NOMO-1 treated with dmso at 0.1 percent for 144 hours (cell line): ENCODE results near the gene CPNE2.
"Not testable (repeated sequence)": the region's sequence is repeated elsewhere in the genome, so short reads cannot be mapped to it uniquely, and the experiment has no call there.

Experiments
- DNase-seq: peaks from one replicate; lab custom pipeline; 2025; ENCODE audit not compliant: unreplicated experiment; lab: John Stamatoyannopoulos, UW

The CPNE2 gene

GRCh38 chr16:57091975-57092785 is at the start of gene CPNE2:
CPNE2 (plus strand) TSS chr16:57092583; CDS start chr16:57110743, 18,160 bp downstream.
- peak; percentile 20 for DNase-seq

GRCh38 chr16:57043248-57043647 is 49.1 kb upstream of the CPNE2 start:
- no peak for DNase-seq

- no peak for DNase-seq
Observed at GRCh38 chr16:57044931-57045693, 47.3 kb upstream of the CPNE2 start.

GRCh38 chr16:57045694-57046381 is 46.5 kb upstream of the CPNE2 start:
- no peak for DNase-seq

GRCh38 chr16:57048095-57048494 is 44.3 kb upstream of the CPNE2 start:
- no peak for DNase-seq

- no peak for DNase-seq
Observed at GRCh38 chr16:57049678-57050077, 42.7 kb upstream of the CPNE2 start.

GRCh38 chr16:57051696-57052228 is 40.6 kb upstream of the CPNE2 start:
- DNase-seq, result no peak

GRCh38 chr16:57053206-57053605 is 39.2 kb upstream of the CPNE2 start:
- DNase-seq, result no peak

- no peak for DNase-seq
Observed at GRCh38 chr16:57054338-57054737, 38.0 kb upstream of the CPNE2 start.

GRCh38 chr16:57054771-57055170 is 37.6 kb upstream of the CPNE2 start:
- no peak for DNase-seq

GRCh38 chr16:57055671-57056070 is 36.7 kb upstream of the CPNE2 start:
- DNase-seq, result no peak

- no peak for DNase-seq
Observed at GRCh38 chr16:57058291-57058861, 34.0 kb upstream of the CPNE2 start.

- DNase-seq, result no peak
Observed at GRCh38 chr16:57060323-57061083, 31.9 kb upstream of the CPNE2 start.

GRCh38 chr16:57061084-57061905 is 31.1 kb upstream of the CPNE2 start:
- no peak for DNase-seq

GRCh38 chr16:57062329-57062728 is 30.1 kb upstream of the CPNE2 start:
- DNase-seq, result no peak

GRCh38 chr16:57063189-57063588 is 29.2 kb upstream of the CPNE2 start:
- DNase-seq, result not testable (repeated sequence)

GRCh38 chr16:57064995-57065394 is 27.4 kb upstream of the CPNE2 start:
- DNase-seq, result no peak

- no peak for DNase-seq
Observed at GRCh38 chr16:57066625-57067024, 25.8 kb upstream of the CPNE2 start.

GRCh38 chr16:57067347-57067746 is 25.0 kb upstream of the CPNE2 start:
- no peak for DNase-seq
